Measurements from ENCODE around the gene KPNA6. TPM values are rescaled to one million over a fixed set of nuclear protein-coding genes. Genes with fewer than 3 reads are reported as not detected.

Gene KPNA6
- total and polyA plus RNA-seq, 9 of the 15 experiments (the other 6 are each of a cell fraction or from before 2014, with no cell fraction given), result 20.1 to 54.6 (median 32.2) TPM

GRCh38 chr1:32107742-32108661, at the start of gene KPNA6 (continued):
- TF ChIP-seq NFRKB (IDR thresholded peaks at IDR 0.05; ENCODE audit: low read depth) (peak; percentile 93), ZNF274 (IDR thresholded peaks at IDR 0.05; ENCODE audit: borderline replicate concordance, low read depth, low read length) (no peak), NBN (IDR thresholded peaks at IDR 0.05; ENCODE audit: low read depth) (no peak), ZNF830 (CRISPR knock-in tag; IDR thresholded peaks at IDR 0.05) (0 out of 2 replicates have a peak, but pooled peaks have one; percentile 23), E2F6 (IDR thresholded peaks at IDR 0.05; ENCODE audit: borderline replicate concordance in 1 of 2, extremely low read depth in 1 of 2, insufficient read depth in 1 of 2, insufficient read length in 1 of 2, low read depth in 1 of 2, low read length in 1 of 2, poor library complexity in 1 of 2, severe bottlenecking in 1 of 2) (peak in 1 of 2 experiments; percentile 28), FOXJ2 (tag; IDR thresholded peaks at IDR 0.05) (0 out of 2 replicates have a peak, but pooled peaks have one; percentile 10), RFX5 (IDR thresholded peaks at IDR 0.05; ENCODE audit: low read depth, low read length) (no peak), POLR2G (IDR thresholded peaks at IDR 0.05; ENCODE audit: low read depth, low read length) (peak; percentile 78), E2F3 (CRISPR knock-in tag; IDR thresholded peaks at IDR 0.05) (no peak), TAF7 (tag; IDR thresholded peaks at IDR 0.05) (peak; percentile 38; the same call in 1 of the 2 replicates), C11orf30 (IDR thresholded peaks at IDR 0.05; ENCODE audit: low read depth) (peak; percentile 73), ZFPM2 (CRISPR knock-in tag; IDR thresholded peaks at IDR 0.05) (no peak), ZNF707 (CRISPR knock-in tag; conservative IDR thresholded peaks at IDR 0.05) (no peak), SP1 (CRISPR knock-in tag; IDR thresholded peaks at IDR 0.05) (peak; percentile 54), HDGF (IDR thresholded peaks at IDR 0.05) (no peak), ZNF384 (IDR thresholded peaks at IDR 0.05; ENCODE audit: low read depth, low read length) (peak; percentile 77; the same call in 1 of the 2 replicates), ZNF124 (CRISPR knock-in tag; IDR thresholded peaks at IDR 0.05) (no peak), E2F4 (CRISPR knock-in tag; IDR thresholded peaks at IDR 0.05; ENCODE audit: low read depth) (peak; percentile 41; the same call in 1 of the 2 replicates), MBD1 (CRISPR knock-in tag; IDR thresholded peaks at IDR 0.05) (no peak), BRD9 (IDR thresholded peaks at IDR 0.05; ENCODE audit: low read depth, partially characterized antibody) (peak; percentile 74), TFAP4 (CRISPR knock-in tag; IDR thresholded peaks at IDR 0.05; ENCODE audit: borderline replicate concordance) (peak; percentile 75), NR1H2 (CRISPR knock-in tag; IDR thresholded peaks at IDR 0.05) (peak; percentile 47; the same call in 1 of the 2 replicates), MTA2 (IDR thresholded peaks at IDR 0.05; ENCODE audit: low read depth) (no peak), NR2C1 (IDR thresholded peaks at IDR 0.05) (0 out of 2 replicates have a peak, but pooled peaks have one; percentile 34), NR2C1 (tag; IDR thresholded peaks at IDR 0.05) (no peak)
